HepG2 (cell line): Measurements from ENCODE around the gene SMARCA2. TPM values are rescaled to one million over a fixed set of nuclear protein-coding genes. Genes with fewer than 3 reads are reported as not detected.

Experiments
- ATAC-seq: fragments of 200-7000 bp; cut with Tn5 transposase; 3 replicates; pipeline ENCODE4 v1.9.1; 2020; ENCODE audit warnings: mild to moderate bottlenecking, moderate library complexity
- BruUV-seq: library from RNA; stranded (reverse); fragments of 400-500 nt; replicated peaks from 2 replicates; lab custom pipeline; 2021; lab: Mats Ljungman, UMichigan
- CTCF ChIA-PET: fragments of 300-600 bp; formaldehyde crosslinking; extraction: SDS; loops from one replicate; lab custom pipeline; 2021; ENCODE audit warnings: low total read pairs, inconsistent platforms, low intra/inter-chr PET ratio; lab: Yijun Ruan, JAX
- POLR2A ChIA-PET: fragments of 350-600 bp; sonication (Branson Sonifier 250); formaldehyde crosslinking; loops from one replicate; lab custom pipeline; 2020; ENCODE audit warnings: antibody characterized with exemption, inconsistent platforms; lab: Yijun Ruan, JAX
- DNase-seq: peaks from one replicate; pipeline ENCODE4 v3.0.0-alpha.2; 2015; ENCODE audit warnings: low spot score
- FAIRE-seq: peaks from 3 replicates; lab custom pipeline; 2011; peaks lifted over from hg19 to GRCh38; lab: Jason Lieb, UNC
- H2AFZ ChIP-seq: one replicate; pipeline ENCODE4 v1.6.1; 2011; ENCODE audit warnings: low read length, inconsistent platforms
- H3K27ac ChIP-seq: fragments of 300-600 bp; 3 replicates; pipeline ENCODE4 v1.8.0; 2011; ENCODE audit warnings: mixed run types, mild to moderate bottlenecking, mixed read lengths, low read length, inconsistent platforms; ENCODE audit not compliant: insufficient read depth; ENCODE audit errors: extremely low read length
- H3K27me3 ChIP-seq, 2 experiments: fragments of 200-600 bp in 1 of 2; 2 replicates in 1 of 2; 3 replicates in 1 of 2; pipeline versions ENCODE4 v1.6.0 to v1.8.0; 2011; ENCODE audit warnings: low read length in 2 of 2, mild to moderate bottlenecking in 2 of 2, moderate library complexity in 2 of 2, inconsistent platforms in 1 of 2; ENCODE audit not compliant: insufficient read depth in 2 of 2, control insufficient read depth in 1 of 2
- H3K36me3 ChIP-seq, 2 experiments: fragments of 200-600 bp in 1 of 2; replicated peaks in 1 of 2; 2 replicates in 1 of 2; 3 replicates in 1 of 2; pipeline versions ENCODE4 v1.5.1 to v1.8.0; 2011; ENCODE audit warnings: low read length in 2 of 2, inconsistent platforms in 1 of 2; ENCODE audit not compliant: insufficient read depth in 2 of 2, control insufficient read depth in 1 of 2
- H3K4me1 ChIP-seq: 2 replicates; pipeline ENCODE4 v1.5.1; 2012; ENCODE audit warnings: low read length, inconsistent platforms; ENCODE audit not compliant: insufficient read depth
- H3K4me2 ChIP-seq: 2 replicates; pipeline ENCODE4 v1.6.0; 2011; ENCODE audit warnings: low read depth, low read length, inconsistent platforms
- H3K4me3 ChIP-seq, 3 experiments: fragments of 200-600 bp in 1 of 3; sonication (generic), shearing (Covaris generic) in 1 of 3; replicated peaks in 1 of 3; 2 replicates each; pipeline ENCODE4 v1.5.1; 2011 to 2016; ENCODE audit warnings: low read length in 3 of 3, inconsistent platforms in 2 of 3, low read depth in 2 of 3, mild to moderate bottlenecking in 2 of 3, control low read depth in 1 of 3, mixed read lengths in 1 of 3; ENCODE audit not compliant: insufficient read depth in 1 of 3
- H3K79me2 ChIP-seq: one replicate; pipeline ENCODE4 v1.6.1; 2011; ENCODE audit warnings: low read length, inconsistent platforms; ENCODE audit not compliant: insufficient read depth
- H3K9ac ChIP-seq: 2 replicates; pipeline ENCODE4 v1.6.0; 2011; ENCODE audit warnings: mild to moderate bottlenecking, low read depth, low read length, inconsistent platforms; ENCODE audit not compliant: insufficient read depth
- H3K9me3 ChIP-seq: 2 replicates; pipeline ENCODE4 v1.5.1; 2012; ENCODE audit warnings: mild to moderate bottlenecking, low read length
- H4K20me1 ChIP-seq: 2 replicates; pipeline ENCODE4 v1.6.0; 2011; ENCODE audit warnings: inconsistent platforms, mild to moderate bottlenecking, low read length, moderate library complexity; ENCODE audit not compliant: insufficient read depth
- FOXA1 ChIP-seq, 2 experiments: fragments of 450-650 bp in 1 of 2; sonication (generic) in 1 of 2; formaldehyde crosslinking in 1 of 2; IDR thresholded peaks; 2 replicates each; pipeline versions ENCODE4 v1.4.0 to v1.6.1; 2016 to 2020; ENCODE audit warnings: missing genetic modification reagents in 1 of 2
- SAFB2 ChIP-seq: sonication (generic); formaldehyde crosslinking; IDR thresholded peaks from 2 replicates; pipeline ENCODE4 v1.5.1; 2020; ENCODE audit warnings: missing genetic modification reagents, low read depth, mild to moderate bottlenecking, borderline replicate concordance
- SRF ChIP-seq: IDR thresholded peaks from 2 replicates; pipeline ENCODE4 v1.6.1; 2011; ENCODE audit warnings: mild to moderate bottlenecking, low read depth, low read length, moderate library complexity
- ZNF232 ChIP-seq: sonication (generic); formaldehyde crosslinking; IDR thresholded peaks from 2 replicates; pipeline ENCODE4 v1.4.0; 2020; ENCODE audit warnings: missing genetic modification reagents, borderline replicate concordance
- ZNF367 ChIP-seq: sonication (generic); formaldehyde crosslinking; IDR thresholded peaks from 2 replicates; pipeline ENCODE4 v1.4.0; 2020; ENCODE audit warnings: missing genetic modification reagents, borderline replicate concordance
- ZNF431 ChIP-seq: sonication (generic); formaldehyde crosslinking; IDR thresholded peaks from 2 replicates; pipeline ENCODE4 v1.9.0; 2022; ENCODE audit warnings: missing genetic modification reagents, low read depth, mild to moderate bottlenecking, borderline replicate concordance
- ZNF670 ChIP-seq: sonication (generic); formaldehyde crosslinking; IDR thresholded peaks from 2 replicates; pipeline ENCODE4 v1.8.0; 2022; ENCODE audit warnings: mild to moderate bottlenecking, missing genetic modification reagents, borderline replicate concordance
- ZNF781 ChIP-seq: sonication (generic); formaldehyde crosslinking; IDR thresholded peaks from 2 replicates; pipeline ENCODE4 v1.5.1; 2020; ENCODE audit warnings: borderline replicate concordance, mild to moderate bottlenecking, missing genetic modification reagents; ENCODE audit errors: not compliant biosample characterization
- WGBS: methylation state at CpG from one replicate; pipeline ENCODE4 v1.1.6; 2017; ENCODE audit warnings: low lambda C conversion rate; 5-methylcytosine and 5-hydroxymethylcytosine counted together
- in situ Hi-C: cut with HindIII; loops from 2 replicates; pipeline ENCODE4 v1.10.0; 2017; ENCODE audit warnings: low pct_unique_long_range_greater_than_20kb; ENCODE audit not compliant: extremely low pct_ligation_motif_present
- intact Hi-C: fragments of 100-400 bp; cut with micrococcal nuclease; formaldehyde crosslinking; loops from one replicate; pipeline ENCODE4 v1.10.0; 2022; ENCODE audit not compliant: unreplicated experiment
- polyA plus RNA-seq, 8 experiments: library from polyadenylated mRNA; depleted of rRNA in 3 of 8; stranded (reverse) in 7 of 8; unstranded in 1 of 8; fragments of >200 nt; fragmentation: Illumina TruSeq in 4 of 8; extraction: Trizol in 4 of 8; gene quantifications; 2 replicates each; pipeline versions ENCODE4 v1.2.1 to v1.2.3, GENCODE V29; 2011 to 2016; ENCODE audit warnings: low read depth in 4 of 8, missing spikeins in 1 of 8, mixed read lengths in 1 of 8; ENCODE audit not compliant: insufficient read depth in 1 of 8
- total RNA-seq, 5 experiments: library from RNA; depleted of rRNA; stranded (reverse); fragments of >200 nt; fragmentation: Illumina TruSeq; extraction: Trizol; gene quantifications; 2 replicates each; pipeline ENCODE4 v1.2.3, GENCODE V29; 2016; ENCODE audit warnings: low read depth in 1 of 5
- TF ChIP-seq, protein P1 (sequence below): IDR thresholded peaks from 2 replicates; pipeline ENCODE4 v1.4.0; 2020; ENCODE audit warnings: mild to moderate bottlenecking, missing genetic modification reagents
- TF ChIP-seq, protein P2 (sequence below): sonication (generic); formaldehyde crosslinking; IDR thresholded peaks from 2 replicates; pipeline ENCODE4 v1.4.0; 2020; ENCODE audit warnings: missing genetic modification reagents
- TF ChIP-seq, protein P3 (sequence below): sonication (generic); formaldehyde crosslinking; IDR thresholded peaks from 2 replicates; pipeline ENCODE4 v1.8.0; 2022; ENCODE audit warnings: mild to moderate bottlenecking, missing genetic modification reagents; ENCODE audit not compliant: insufficient replicate concordance

The SMARCA2 gene
- total and polyA plus RNA-seq, 2 of the 13 experiments (the other 11 are each of a cell fraction or from before 2014, with no cell fraction given), result 22.5 to 23.7 TPM

DNA sequence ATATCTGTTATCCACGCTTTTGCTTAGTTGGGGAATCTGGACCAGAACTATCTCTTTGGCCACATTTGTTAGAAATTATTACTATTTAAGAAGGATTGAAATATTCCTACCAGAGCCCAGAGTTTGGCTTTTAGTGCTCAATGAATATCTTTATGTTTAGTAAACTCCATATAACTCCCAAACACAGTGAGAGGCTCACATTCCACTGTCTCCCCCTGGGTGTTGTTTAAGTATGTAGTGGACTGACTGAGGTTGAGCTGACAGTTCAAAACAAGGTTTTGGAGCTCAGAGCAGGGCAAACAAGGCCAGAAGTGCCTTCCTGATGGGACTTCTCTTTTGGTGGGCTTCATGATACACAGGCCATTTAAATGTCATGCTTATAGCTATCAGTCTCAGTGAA is 216.0 kb downstream of the SMARCA2 start (continued):
- TF ChIP-seq, protein P1, sequence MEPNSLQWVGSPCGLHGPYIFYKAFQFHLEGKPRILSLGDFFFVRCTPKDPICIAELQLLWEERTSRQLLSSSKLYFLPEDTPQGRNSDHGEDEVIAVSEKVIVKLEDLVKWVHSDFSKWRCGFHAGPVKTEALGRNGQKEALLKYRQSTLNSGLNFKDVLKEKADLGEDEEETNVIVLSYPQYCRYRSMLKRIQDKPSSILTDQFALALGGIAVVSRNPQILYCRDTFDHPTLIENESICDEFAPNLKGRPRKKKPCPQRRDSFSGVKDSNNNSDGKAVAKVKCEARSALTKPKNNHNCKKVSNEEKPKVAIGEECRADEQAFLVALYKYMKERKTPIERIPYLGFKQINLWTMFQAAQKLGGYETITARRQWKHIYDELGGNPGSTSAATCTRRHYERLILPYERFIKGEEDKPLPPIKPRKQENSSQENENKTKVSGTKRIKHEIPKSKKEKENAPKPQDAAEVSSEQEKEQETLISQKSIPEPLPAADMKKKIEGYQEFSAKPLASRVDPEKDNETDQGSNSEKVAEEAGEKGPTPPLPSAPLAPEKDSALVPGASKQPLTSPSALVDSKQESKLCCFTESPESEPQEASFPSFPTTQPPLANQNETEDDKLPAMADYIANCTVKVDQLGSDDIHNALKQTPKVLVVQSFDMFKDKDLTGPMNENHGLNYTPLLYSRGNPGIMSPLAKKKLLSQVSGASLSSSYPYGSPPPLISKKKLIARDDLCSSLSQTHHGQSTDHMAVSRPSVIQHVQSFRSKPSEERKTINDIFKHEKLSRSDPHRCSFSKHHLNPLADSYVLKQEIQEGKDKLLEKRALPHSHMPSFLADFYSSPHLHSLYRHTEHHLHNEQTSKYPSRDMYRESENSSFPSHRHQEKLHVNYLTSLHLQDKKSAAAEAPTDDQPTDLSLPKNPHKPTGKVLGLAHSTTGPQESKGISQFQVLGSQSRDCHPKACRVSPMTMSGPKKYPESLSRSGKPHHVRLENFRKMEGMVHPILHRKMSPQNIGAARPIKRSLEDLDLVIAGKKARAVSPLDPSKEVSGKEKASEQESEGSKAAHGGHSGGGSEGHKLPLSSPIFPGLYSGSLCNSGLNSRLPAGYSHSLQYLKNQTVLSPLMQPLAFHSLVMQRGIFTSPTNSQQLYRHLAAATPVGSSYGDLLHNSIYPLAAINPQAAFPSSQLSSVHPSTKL (CRISPR knock-in tag), result no peak
- TF ChIP-seq, protein P2, sequence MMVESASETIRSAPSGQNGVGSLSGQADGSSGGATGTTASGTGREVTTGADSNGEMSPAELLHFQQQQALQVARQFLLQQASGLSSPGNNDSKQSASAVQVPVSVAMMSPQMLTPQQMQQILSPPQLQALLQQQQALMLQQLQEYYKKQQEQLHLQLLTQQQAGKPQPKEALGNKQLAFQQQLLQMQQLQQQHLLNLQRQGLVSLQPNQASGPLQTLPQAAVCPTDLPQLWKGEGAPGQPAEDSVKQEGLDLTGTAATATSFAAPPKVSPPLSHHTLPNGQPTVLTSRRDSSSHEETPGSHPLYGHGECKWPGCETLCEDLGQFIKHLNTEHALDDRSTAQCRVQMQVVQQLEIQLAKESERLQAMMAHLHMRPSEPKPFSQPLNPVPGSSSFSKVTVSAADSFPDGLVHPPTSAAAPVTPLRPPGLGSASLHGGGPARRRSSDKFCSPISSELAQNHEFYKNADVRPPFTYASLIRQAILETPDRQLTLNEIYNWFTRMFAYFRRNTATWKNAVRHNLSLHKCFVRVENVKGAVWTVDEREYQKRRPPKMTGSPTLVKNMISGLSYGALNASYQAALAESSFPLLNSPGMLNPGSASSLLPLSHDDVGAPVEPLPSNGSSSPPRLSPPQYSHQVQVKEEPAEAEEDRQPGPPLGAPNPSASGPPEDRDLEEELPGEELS, result no peak
- TF ChIP-seq ZNF431 (no peak), FOXA1 (IDR thresholded peaks at IDR 0.05) (no peak), FOXA1 (CRISPR knock-in tag; IDR thresholded peaks at IDR 0.05) (no peak)
- TF ChIP-seq, all 625 proteins: peak for 0

DNA sequence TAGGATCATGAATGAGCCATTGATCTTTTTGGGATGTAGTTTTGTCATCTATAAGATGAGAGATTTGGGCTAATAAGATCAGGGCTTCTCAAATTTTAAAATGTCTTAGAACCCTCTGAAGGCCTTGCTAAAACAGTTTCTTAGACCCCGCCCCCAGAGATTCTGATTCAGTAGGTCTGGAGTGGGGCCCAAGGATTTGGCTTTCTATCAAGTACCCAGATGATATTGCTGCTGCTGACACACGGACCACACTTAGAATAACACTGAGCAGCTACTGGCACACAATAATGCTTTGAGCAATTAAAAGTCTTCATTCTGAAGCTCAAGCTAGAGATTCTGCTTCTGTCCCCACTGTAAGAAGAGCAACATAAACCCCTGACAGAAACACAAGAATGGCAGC is 216.7 kb downstream of the SMARCA2 start:
- H3K4me2 ChIP-seq, result no peak overlapping the region
- no peaks in the 10 kb centered on the region for H3K9me3 ChIP-seq
- POLR2A ChIA-PET, result no interaction called here
- BruUV-seq, result no TSS peak
- H2AFZ ChIP-seq, result no peak overlapping the region
- in situ Hi-C loops, result no loop called here
- H3K27me3 ChIP-seq, result peaks cover 0 to 4% of the 10 kb centered on the region in 2 experiments; a peak in 1 of 5 replicates
- peaks cover 15% of the 10 kb centered on the region for H3K4me1 ChIP-seq
- WGBS, result 8% methylated on average over 2 of the region's 2 CpGs
- H3K4me3 ChIP-seq, result no peak overlapping the region
- H3K36me3 ChIP-seq, result no peaks in the 10 kb centered on the region
- intact Hi-C loops, result no loop called here
- FAIRE-seq (no peak), ATAC-seq (no peak), DNase-seq (no peak)
- TF ChIP-seq SAFB2 (CRISPR knock-in tag), result no peak
- no peak for TF ChIP-seq ZNF781 (CRISPR knock-in tag)
- no peak for TF ChIP-seq SRF
- TF ChIP-seq, protein P3, sequence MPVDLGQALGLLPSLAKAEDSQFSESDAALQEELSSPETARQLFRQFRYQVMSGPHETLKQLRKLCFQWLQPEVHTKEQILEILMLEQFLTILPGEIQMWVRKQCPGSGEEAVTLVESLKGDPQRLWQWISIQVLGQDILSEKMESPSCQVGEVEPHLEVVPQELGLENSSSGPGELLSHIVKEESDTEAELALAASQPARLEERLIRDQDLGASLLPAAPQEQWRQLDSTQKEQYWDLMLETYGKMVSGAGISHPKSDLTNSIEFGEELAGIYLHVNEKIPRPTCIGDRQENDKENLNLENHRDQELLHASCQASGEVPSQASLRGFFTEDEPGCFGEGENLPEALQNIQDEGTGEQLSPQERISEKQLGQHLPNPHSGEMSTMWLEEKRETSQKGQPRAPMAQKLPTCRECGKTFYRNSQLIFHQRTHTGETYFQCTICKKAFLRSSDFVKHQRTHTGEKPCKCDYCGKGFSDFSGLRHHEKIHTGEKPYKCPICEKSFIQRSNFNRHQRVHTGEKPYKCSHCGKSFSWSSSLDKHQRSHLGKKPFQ (CRISPR knock-in tag), result no peak
- TF ChIP-seq ZNF232 (CRISPR knock-in tag), result no peak
- TF ChIP-seq ZNF670, result no peak
- TF ChIP-seq ZNF367, result no peak
- TF ChIP-seq, all 625 proteins: peak for 0
- no peak overlapping the region for H3K9ac ChIP-seq
- CTCF ChIA-PET, result no interaction called here
- no peaks in the 10 kb centered on the region for H4K20me1 ChIP-seq
- no peak overlapping the region for H3K27ac ChIP-seq
- no peaks in the 10 kb centered on the region for H3K79me2 ChIP-seq
